Measurements from ENCODE around the gene GPR39.

GPR39 gene

DNA sequence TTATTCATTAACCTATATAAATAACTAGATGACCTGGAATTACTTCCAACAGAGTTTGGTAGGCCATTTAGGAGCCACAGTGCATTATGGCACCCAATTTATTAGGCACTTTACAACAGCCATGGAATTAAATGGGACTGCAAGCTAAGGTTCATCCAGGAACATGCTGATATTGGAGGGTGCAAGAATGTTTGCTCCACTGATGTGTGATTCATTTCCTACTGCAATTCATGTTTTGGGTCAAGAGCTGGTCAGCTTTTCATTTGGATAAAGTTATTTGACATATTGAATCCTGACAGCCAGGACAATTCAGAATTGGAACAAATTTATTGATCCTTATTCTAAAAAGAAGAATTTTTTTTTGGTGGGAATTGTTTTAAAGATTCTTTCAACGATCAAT is 265.2 kb downstream of the GPR39 start:
- DNase-seq: no peak

DNA sequence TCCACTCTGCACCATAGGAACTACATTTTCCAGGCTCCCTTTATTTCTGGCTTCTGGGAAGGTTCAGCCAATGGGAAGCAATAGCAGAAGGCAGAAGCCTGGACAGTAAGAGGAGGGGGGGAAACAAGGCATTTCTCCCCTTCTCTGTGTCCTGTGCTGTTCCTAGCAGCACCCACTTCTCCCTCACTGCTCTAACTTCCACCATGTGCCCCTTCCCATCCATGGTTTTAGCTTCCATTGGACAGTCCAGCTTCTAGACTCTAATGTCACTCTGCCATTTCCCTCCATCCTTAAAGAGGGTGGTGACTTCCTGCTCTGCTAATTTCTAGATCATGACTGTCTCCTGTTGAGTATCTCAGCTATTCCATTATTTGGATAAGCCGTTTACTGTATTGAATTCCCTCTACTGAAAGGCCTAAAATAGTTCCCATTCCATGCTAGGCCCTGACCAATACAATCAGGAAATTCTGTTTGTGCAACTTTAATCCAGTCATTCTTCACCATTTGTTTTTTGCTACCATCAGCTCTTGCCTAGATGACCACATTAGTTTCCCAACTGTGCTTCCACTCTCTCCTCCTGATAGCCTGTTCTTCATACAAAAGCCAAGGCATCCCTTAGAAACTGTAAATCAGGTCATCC is 274.2 kb downstream of the GPR39 start:
- DNase-seq: no peak

DNA sequence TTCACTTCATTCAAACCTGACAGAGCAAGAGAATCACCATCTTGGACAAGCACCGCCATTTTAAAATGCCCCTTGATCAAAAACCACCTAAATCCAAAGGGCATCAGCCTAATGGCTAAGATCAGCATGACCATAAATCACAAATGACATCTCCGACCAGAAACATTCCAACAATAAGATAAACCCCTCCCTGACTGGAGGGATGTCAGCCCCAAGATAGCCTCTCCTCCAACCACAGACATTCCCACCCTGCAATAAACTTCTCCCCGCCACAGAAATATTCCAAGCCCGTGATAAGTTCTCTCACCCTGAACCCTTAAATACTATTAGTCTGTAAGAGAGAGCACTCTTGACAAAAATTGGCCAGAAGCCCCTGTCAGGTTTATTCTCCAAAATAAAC is 275.0 kb downstream of the GPR39 start:
- no peak for DNase-seq

DNA sequence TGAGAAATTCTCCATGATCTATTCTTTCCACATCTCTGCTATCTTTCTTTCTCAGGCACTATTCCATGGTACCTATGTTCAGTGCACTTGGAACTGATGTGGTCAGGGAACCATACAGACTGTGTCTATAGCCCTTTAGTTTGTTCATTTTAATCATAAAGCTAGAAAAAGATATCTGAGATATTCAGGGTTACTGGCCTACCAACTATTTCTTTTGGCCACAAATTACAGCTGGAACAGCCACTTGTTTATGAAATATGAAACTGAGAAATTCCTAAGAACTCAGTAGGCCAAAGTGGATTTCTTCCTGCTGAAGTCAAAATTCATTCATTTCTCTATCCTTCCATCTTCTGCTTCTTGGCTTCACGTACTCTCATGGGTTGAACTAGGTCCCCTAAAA is 276.2 kb downstream of the GPR39 start:
- DNase-seq: no peak

Measured in CD4-positive, alpha-beta T cell treated with Interleukin-17A for 1 hour (primary cell).